Liver (tissue), 9 donors: Measurements from ENCODE around the gene CCDC136. TPM values are rescaled to one million over a fixed set of nuclear protein-coding genes. Genes with fewer than 3 reads are reported as not detected.

Experiments
- DNase-seq: peaks from one replicate; pipeline ENCODE4 v3.0.0-alpha.2; 2017; ENCODE audit warnings: low spot score
- H3K27ac ChIP-seq, 2 donors: one replicate each; pipeline ENCODE4 v1.7.0; 2013; ENCODE audit warnings: inconsistent platforms in 2 of 2, low read length in 2 of 2, control low read depth in 1 of 2, low read depth in 1 of 2, mild to moderate bottlenecking in 1 of 2
- H3K27me3 ChIP-seq, 4 donors: one replicate each; pipeline versions ENCODE4 v1.6.1 to v1.7.0; 2013; ENCODE audit warnings: low read length in 3 of 4, inconsistent platforms in 1 of 4, mild to moderate bottlenecking in 1 of 4, moderate library complexity in 1 of 4; ENCODE audit not compliant: control insufficient read depth in 4 of 4, insufficient read depth in 4 of 4
- H3K36me3 ChIP-seq, 4 donors: one replicate each; pipeline versions ENCODE4 v1.6.1 to v1.7.0; 2013; ENCODE audit warnings: low read length in 3 of 4, mild to moderate bottlenecking in 3 of 4, low read depth in 1 of 4, moderate library complexity in 1 of 4; ENCODE audit not compliant: control insufficient read depth in 4 of 4, insufficient read depth in 3 of 4
- H3K4me1 ChIP-seq, 4 donors: one replicate each; pipeline versions ENCODE4 v1.6.1 to v1.7.0; 2013; ENCODE audit warnings: low read length in 3 of 4, mild to moderate bottlenecking in 3 of 4, moderate library complexity in 1 of 4; ENCODE audit not compliant: control insufficient read depth in 4 of 4, insufficient read depth in 4 of 4
- H3K4me3 ChIP-seq, 3 donors: one replicate each; pipeline versions ENCODE4 v1.6.1 to v1.7.0; 2013; ENCODE audit warnings: low read length in 3 of 3, control low read depth in 1 of 3, low read depth in 1 of 3, mild to moderate bottlenecking in 1 of 3
- H3K9ac ChIP-seq, 2 donors: one replicate each; pipeline ENCODE4 v1.7.0; 2013; ENCODE audit warnings: low read length in 2 of 2, mild to moderate bottlenecking in 2 of 2, moderate library complexity in 2 of 2, control low read depth in 1 of 2, low read depth in 1 of 2
- H3K9me3 ChIP-seq, 4 donors: one replicate each; pipeline versions ENCODE4 v1.6.1 to v1.7.0; 2013; ENCODE audit warnings: low read length in 3 of 4; ENCODE audit not compliant: control insufficient read depth in 4 of 4
- ATF3 ChIP-seq: IDR thresholded peaks from 2 replicates; pipeline ENCODE4 v1.6.1; 2016; ENCODE audit warnings: antibody characterized with exemption
- CTCF ChIP-seq: fragments of 150-350 bp; IDR thresholded peaks from 2 replicates; pipeline ENCODE4 v1.5.1; 2017; ENCODE audit warnings: improper control_type of control experiment, low read depth, low read length; ENCODE audit not compliant: missing input control
- EGR1 ChIP-seq, 2 donors: IDR thresholded peaks; 2 replicates each; pipeline ENCODE4 v1.6.1; 2016 to 2018; ENCODE audit warnings: antibody characterized with exemption in 2 of 2, low read depth in 2 of 2
- FOXA1 ChIP-seq: IDR thresholded peaks from 2 replicates; pipeline ENCODE4 v1.6.1; 2016; ENCODE audit warnings: antibody characterized with exemption
- FOXA2 ChIP-seq: IDR thresholded peaks from 2 replicates; pipeline ENCODE4 v1.6.1; 2016; ENCODE audit warnings: antibody characterized with exemption
- GABPA ChIP-seq, 2 donors: IDR thresholded peaks in 1 of 2; conservative IDR thresholded peaks in 1 of 2; 2 replicates each; pipeline ENCODE4 v1.6.1; 2016; ENCODE audit warnings: antibody characterized with exemption in 2 of 2, mild to moderate bottlenecking in 1 of 2, moderate library complexity in 1 of 2
- HNF4A ChIP-seq, 2 donors: conservative IDR thresholded peaks; 2 replicates each; pipeline ENCODE4 v1.6.1; 2016; ENCODE audit warnings: antibody characterized with exemption in 2 of 2, mild to moderate bottlenecking in 2 of 2
- HNF4G ChIP-seq: IDR thresholded peaks from 2 replicates; pipeline ENCODE4 v1.6.1; 2016; ENCODE audit warnings: antibody characterized with exemption
- JUND ChIP-seq, 2 donors: IDR thresholded peaks; 2 replicates each; pipeline ENCODE4 v1.6.1; 2016; ENCODE audit warnings: antibody characterized with exemption in 2 of 2
- MAX ChIP-seq: IDR thresholded peaks from 2 replicates; pipeline ENCODE4 v1.6.1; 2016; ENCODE audit warnings: antibody characterized with exemption
- NR2F2 ChIP-seq: IDR thresholded peaks from 2 replicates; pipeline ENCODE4 v1.6.1; 2016; ENCODE audit warnings: antibody characterized with exemption
- RAD21 ChIP-seq, 2 donors: IDR thresholded peaks; 2 replicates each; pipeline ENCODE4 v1.6.1; 2016; ENCODE audit warnings: antibody characterized with exemption in 2 of 2, mild to moderate bottlenecking in 2 of 2
- RXRA ChIP-seq, 2 donors: IDR thresholded peaks; 2 replicates each; pipeline ENCODE4 v1.6.1; 2017 to 2018; ENCODE audit warnings: antibody characterized with exemption in 2 of 2, mild to moderate bottlenecking in 1 of 2
- TAF1 ChIP-seq: conservative IDR thresholded peaks from 2 replicates; pipeline ENCODE4 v1.6.1; 2016; ENCODE audit warnings: antibody characterized with exemption, mild to moderate bottlenecking
- YY1 ChIP-seq: IDR thresholded peaks from 2 replicates; pipeline ENCODE4 v1.6.1; 2016; ENCODE audit warnings: antibody characterized with exemption, mild to moderate bottlenecking
- ZBTB33 ChIP-seq: IDR thresholded peaks from 2 replicates; pipeline ENCODE4 v1.6.1; 2016; ENCODE audit warnings: antibody characterized with exemption
- WGBS: extraction: QIAGEN DNeasy Blood & Tissue Kit; methylation state at CpG from one replicate; pipeline ENCODE4 v1.1.7; 2013; 5-methylcytosine and 5-hydroxymethylcytosine counted together
- polyA plus RNA-seq, 2 donors: library from polyadenylated mRNA; stranded (reverse) in 1 of 2; unstranded in 1 of 2; fragments of 200-250 nt in 1 of 2; fragments of >200 nt in 1 of 2; fragmentation: Nextera tagmentation in 1 of 2; extraction: Ambion mirVana in 1 of 2; gene quantifications; one replicate each; pipeline versions ENCODE4 v1.2.1 to v1.2.3, GENCODE V29; 2013 to 2015
- total RNA-seq, 2 donors: library from RNA; depleted of rRNA; stranded (reverse); fragments of >200 nt; gene quantifications; one replicate each; pipeline ENCODE4 v1.2.3, GENCODE V29; 2014
- donor health status: healthy.
- donor health status: healthy.
- donor health status: healthy.
- donor health status: healthy.
- donor health status: healthy.

CCDC136 gene
- total and polyA plus RNA-seq, 4 donors: 0.09 to 0.59 (median 0.22) TPM

GRCh38 chr7:128847721-128848211 is 56.0 kb downstream of the CCDC136 start (continued):
- TF ChIP-seq MAX: no peak

GRCh38 chr7:128848289-128849155 is 56.8 kb downstream of the CCDC136 start:
- no peak for DNase-seq
- H3K9me3 ChIP-seq: no peaks in the 10 kb centered on the region
- 95% methylated on average over 31 of the region's 31 CpGs for WGBS
- H3K27ac ChIP-seq: no peak overlapping the region
- no peak overlapping the region for H3K9ac ChIP-seq
- no peaks in the 10 kb centered on the region for H3K4me1 ChIP-seq
- no peak overlapping the region for H3K4me3 ChIP-seq
- no peak for TF ChIP-seq CTCF
- TF ChIP-seq TAF1: no peak
- no peak for TF ChIP-seq HNF4G
- no peaks in the 10 kb centered on the region for H3K36me3 ChIP-seq
- no peaks in the 10 kb centered on the region for H3K27me3 ChIP-seq

GRCh38 chr7:128849156-128849515 is 57.4 kb downstream of the CCDC136 start:
- 97% methylated on average over 16 of the region's 16 CpGs for WGBS
- DNase-seq: no peak
- Histone ChIP-seq H3K27ac (no peak overlapping the region), H3K4me1 (no peaks in the 10 kb centered on the region), H3K9me3 (no peaks in the 10 kb centered on the region), H3K4me3 (no peak overlapping the region), H3K27me3 (no peaks in the 10 kb centered on the region), H3K9ac (no peak overlapping the region), H3K36me3 (no peaks in the 10 kb centered on the region)
- TF ChIP-seq FOXA1: no peak
- no peak for TF ChIP-seq NR2F2

- no peak for TF ChIP-seq NR2F2
- TF ChIP-seq HNF4A (conservative IDR thresholded peaks at IDR 0.05): no peak
- no peak for TF ChIP-seq GABPA (IDR thresholded peaks at IDR 0.05 in 1 of 2, conservative IDR thresholded peaks at IDR 0.05 in 1 of 2)
- TF ChIP-seq RXRA (IDR thresholded peaks at IDR 0.05): no peak
- no peak for TF ChIP-seq HNF4G
- no peak for TF ChIP-seq ZBTB33
- TF ChIP-seq YY1: no peak
- TF ChIP-seq FOXA1: no peak
- no peak for TF ChIP-seq TAF1
- no peak for TF ChIP-seq RAD21 (IDR thresholded peaks at IDR 0.05)
- TF ChIP-seq FOXA2: no peak
- no peak for TF ChIP-seq MAX
- no peak for TF ChIP-seq ATF3
- no peak for TF ChIP-seq CTCF
- no peak for TF ChIP-seq EGR1 (IDR thresholded peaks at IDR 0.05; ENCODE audit: low read depth in 2 of 2)
- TF ChIP-seq JUND (IDR thresholded peaks at IDR 0.05): no peak
- Histone ChIP-seq H3K9ac (no peak overlapping the region), H3K4me1 (no peaks in the 10 kb centered on the region), H3K9me3 (no peaks in the 10 kb centered on the region), H3K4me3 (no peak overlapping the region), H3K36me3 (no peaks in the 10 kb centered on the region), H3K27ac (no peak overlapping the region), H3K27me3 (no peaks in the 10 kb centered on the region)
- DNase-seq: no peak
- 86% methylated on average over 18 of the region's 18 CpGs for WGBS
Observed at GRCh38 chr7:128849804-128850490, 58.2 kb downstream of the CCDC136 start.
